ENCODE measurements around the gene ADGRE2. TPM values are rescaled to one million over a fixed set of nuclear protein-coding genes. Genes with fewer than 3 reads are reported as not detected.

Gene ADGRE2
- total RNA-seq, 3 donors from 2014 or later (not counting 1 experiment from before 2014, with no cell fraction given), result 6.1 to 37.0 (median 20.3) TPM

DNA sequence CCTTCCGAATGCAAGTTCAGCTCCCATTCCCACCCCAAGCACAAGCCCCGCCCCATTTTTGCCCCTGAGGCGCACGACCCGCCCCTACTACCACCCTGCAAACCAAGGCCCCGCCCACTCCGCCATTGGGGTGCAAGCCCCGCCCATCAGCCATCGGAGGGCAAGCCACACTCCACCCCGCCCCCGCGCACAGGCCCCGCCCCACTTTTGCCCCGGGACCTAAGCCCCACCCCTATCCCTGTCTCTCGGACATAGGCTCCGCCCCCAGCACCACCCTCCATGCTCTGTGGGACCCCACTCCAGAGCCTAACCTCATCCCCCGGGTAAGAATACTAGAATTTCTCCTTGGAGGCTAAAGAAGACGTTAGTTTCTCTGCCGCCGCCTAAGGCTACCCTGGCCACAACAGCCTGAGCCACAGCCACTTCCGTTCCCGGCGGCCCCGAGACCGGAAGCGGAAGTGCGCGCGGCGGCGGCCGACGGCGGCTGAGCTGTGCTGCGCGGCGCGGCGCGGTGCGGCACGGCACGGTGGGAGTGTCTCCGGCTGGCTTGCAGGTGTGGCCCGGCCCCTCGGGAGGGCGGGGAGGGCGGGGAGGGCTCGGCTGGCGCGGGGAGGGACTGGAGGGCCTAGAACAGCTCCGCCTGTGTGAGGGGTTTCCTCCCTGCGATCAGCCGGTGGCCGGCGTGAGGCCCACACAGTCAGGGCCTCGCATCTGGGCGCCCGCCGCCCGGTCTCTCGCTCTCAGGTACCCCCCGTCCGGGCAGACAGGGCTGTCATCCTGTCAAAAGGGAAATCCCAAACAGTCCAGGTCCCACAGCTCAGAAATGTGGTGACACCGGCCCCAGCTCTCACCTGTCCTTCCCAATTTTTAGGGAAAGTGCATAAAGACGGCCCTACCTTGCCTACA lies 88.5 kb downstream of the ADGRE2 start, which contains the start of gene ZNF333:
Gene ZNF333 (plus strand): TSS at position 451 of the 906 bp plus-strand sequence. CDS start 3,444 bp downstream, outside the sequence.
- WGBS (ENCODE audit: insufficient coverage), result under 1% methylated on average over 62 of the region's 66 CpGs
- DNase-seq, result peak; percentile 96 to 97

DNA sequence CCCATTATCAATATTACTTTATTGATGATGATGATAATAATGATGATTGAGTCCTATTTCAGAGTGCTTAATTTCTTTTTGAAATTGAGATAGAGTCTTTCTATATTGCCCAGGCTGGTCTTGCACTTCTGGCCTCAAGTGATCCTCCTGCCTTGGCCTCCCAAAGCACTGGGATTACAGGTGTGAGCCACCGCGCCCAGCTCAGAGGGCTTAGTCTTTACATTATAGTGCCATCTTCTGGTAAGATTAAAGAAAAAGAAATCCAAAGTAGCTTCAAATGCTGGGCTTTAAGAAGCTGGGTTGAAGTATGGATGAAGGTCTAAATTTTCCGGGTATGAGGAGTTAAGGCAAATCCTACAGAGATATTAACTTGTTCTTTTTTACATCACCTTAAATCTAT lies 91.9 kb downstream of the ADGRE2 start:
- WGBS (ENCODE audit: insufficient coverage), result 50% methylated on average over 2 of the region's 3 CpGs
- TF ChIP-seq, protein P1, sequence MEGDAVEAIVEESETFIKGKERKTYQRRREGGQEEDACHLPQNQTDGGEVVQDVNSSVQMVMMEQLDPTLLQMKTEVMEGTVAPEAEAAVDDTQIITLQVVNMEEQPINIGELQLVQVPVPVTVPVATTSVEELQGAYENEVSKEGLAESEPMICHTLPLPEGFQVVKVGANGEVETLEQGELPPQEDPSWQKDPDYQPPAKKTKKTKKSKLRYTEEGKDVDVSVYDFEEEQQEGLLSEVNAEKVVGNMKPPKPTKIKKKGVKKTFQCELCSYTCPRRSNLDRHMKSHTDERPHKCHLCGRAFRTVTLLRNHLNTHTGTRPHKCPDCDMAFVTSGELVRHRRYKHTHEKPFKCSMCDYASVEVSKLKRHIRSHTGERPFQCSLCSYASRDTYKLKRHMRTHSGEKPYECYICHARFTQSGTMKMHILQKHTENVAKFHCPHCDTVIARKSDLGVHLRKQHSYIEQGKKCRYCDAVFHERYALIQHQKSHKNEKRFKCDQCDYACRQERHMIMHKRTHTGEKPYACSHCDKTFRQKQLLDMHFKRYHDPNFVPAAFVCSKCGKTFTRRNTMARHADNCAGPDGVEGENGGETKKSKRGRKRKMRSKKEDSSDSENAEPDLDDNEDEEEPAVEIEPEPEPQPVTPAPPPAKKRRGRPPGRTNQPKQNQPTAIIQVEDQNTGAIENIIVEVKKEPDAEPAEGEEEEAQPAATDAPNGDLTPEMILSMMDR (IDR thresholded peaks at IDR 0.05), result peak; percentile 56
- H3K36me3 ChIP-seq (ENCODE audit: control insufficient read depth, insufficient read depth, low read length), result no peaks in the 10 kb centered on the region
- intact Hi-C loops (cut with micrococcal nuclease), result loop anchor here (1.0 kb wide), 1 partner anchor 112 kb away; no protein-coding TSS in a partner anchor
- H3K36me3 Mint-ChIP-seq, result no peaks in the 10 kb centered on the region
- H3K4me1 ChIP-seq (ENCODE audit: control insufficient read depth, insufficient read depth, low read length), result peaks cover 16% of the 10 kb centered on the region
- H3K27ac ChIP-seq (ENCODE audit: low read length), result no peak overlapping the region
- H3K27ac Mint-ChIP-seq, result no peak overlapping the region
- ATAC-seq, result no peak
- peaks cover 0 to 4% of the 10 kb centered on the region in 2 donors for H3K27me3 Mint-ChIP-seq (ENCODE audit: low read depth in 2 of 2)
- no peaks in the 10 kb centered on the region for H3K9me3 ChIP-seq (ENCODE audit: control insufficient read depth, insufficient read depth, low read length)
- H3K27me3 ChIP-seq (ENCODE audit: control insufficient read depth, insufficient read depth, low read length), result no peaks in the 10 kb centered on the region
- peaks cover 0 to 16% of the 10 kb centered on the region in 2 donors for H3K4me1 Mint-ChIP-seq
- peak in 1 of 2 donors; percentile 50 for DNase-seq
- H3K4me3 Mint-ChIP-seq, result no peak overlapping the region
- no peaks in the 10 kb centered on the region for H3K9me3 Mint-ChIP-seq
- no peak overlapping the region for H3K4me3 ChIP-seq (ENCODE audit: low read length)

More for the DNA sequence above, 88.5 kb downstream of the ADGRE2 start, which contains the start of gene ZNF333:
- Histone ChIP-seq H3K36me3 (ENCODE audit: control insufficient read depth, insufficient read depth, low read length) (peaks cover 4% of the 10 kb centered on the region), H3K27ac (ENCODE audit: low read length) (peak within 1 kb of the TSS; percentile 98), H3K9me3 (ENCODE audit: control insufficient read depth, insufficient read depth, low read length) (no peaks in the 10 kb centered on the region), H3K27me3 (ENCODE audit: control insufficient read depth, insufficient read depth, low read length) (no peaks in the 10 kb centered on the region), H3K4me1 (ENCODE audit: control insufficient read depth, insufficient read depth, low read length) (peaks cover 13% of the 10 kb centered on the region), H3K4me3 (ENCODE audit: low read length) (peak within 1 kb of the TSS; percentile 79)
- Mint-ChIP-seq H3K27me3 (ENCODE audit: low read depth in 2 of 2) (no peaks in the 10 kb centered on the region), H3K27ac (peak within 1 kb of the TSS; percentile 91 to 97), H3K9me3 (no peaks in the 10 kb centered on the region), H3K4me3 (peak within 1 kb of the TSS; percentile 91), H3K4me1 (peaks cover 6 to 26% of the 10 kb centered on the region in 2 donors), H3K36me3 (no peaks in the 10 kb centered on the region)
- TF ChIP-seq, protein P1 (IDR thresholded peaks at IDR 0.05), result no peak
- intact Hi-C loops (cut with micrococcal nuclease), result no loop called here
- peak; percentile 85 to 96 (median 90) for ATAC-seq

DNA sequence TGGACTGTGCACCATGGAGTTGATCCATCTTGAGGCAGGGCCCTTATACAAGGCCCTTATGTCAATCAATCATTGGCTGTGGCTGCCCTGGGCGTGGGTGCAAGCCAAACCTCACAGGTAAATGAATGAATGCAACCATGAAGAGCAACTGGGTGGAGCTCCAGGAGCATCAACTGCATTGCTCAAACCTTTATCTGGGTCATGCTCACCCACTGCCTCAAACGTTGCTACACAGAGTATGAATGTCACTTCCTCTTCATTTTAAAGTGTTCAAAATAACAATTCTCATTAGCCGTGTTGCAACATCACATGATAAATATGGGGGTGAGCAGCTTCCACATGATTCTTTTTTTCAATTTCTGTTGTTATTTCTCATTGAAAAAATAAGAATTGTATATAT lies 94.9 kb downstream of the ADGRE2 start:
- 26% methylated on average over 2 of the region's 3 CpGs for whole genome bisulfite sequencing (ENCODE audit: insufficient coverage)
- H3K27ac Mint-ChIP-seq, result no peak overlapping the region
- H3K9me3 Mint-ChIP-seq, result no peaks in the 10 kb centered on the region
- no peaks in the 10 kb centered on the region for H3K36me3 Mint-ChIP-seq
- Histone ChIP-seq H3K36me3 (ENCODE audit: control insufficient read depth, insufficient read depth, low read length) (no peaks in the 10 kb centered on the region), H3K4me3 (ENCODE audit: low read length) (no peak overlapping the region), H3K27ac (ENCODE audit: low read length) (no peak overlapping the region), H3K27me3 (ENCODE audit: control insufficient read depth, insufficient read depth, low read length) (no peaks in the 10 kb centered on the region), H3K4me1 (ENCODE audit: control insufficient read depth, insufficient read depth, low read length) (peaks cover 3% of the 10 kb centered on the region), H3K9me3 (ENCODE audit: control insufficient read depth, insufficient read depth, low read length) (no peaks in the 10 kb centered on the region)
- H3K4me1 Mint-ChIP-seq, result no peaks in the 10 kb centered on the region
- no peak overlapping the region for H3K4me3 Mint-ChIP-seq
- H3K27me3 Mint-ChIP-seq (ENCODE audit: low read depth in 2 of 2), result peaks cover 0 to 4% of the 10 kb centered on the region in 2 donors
- ATAC-seq (peak in 2 of 3 donors; percentile 49 to 81), DNase-seq (peak in 1 of 2 donors; percentile 36)
- intact Hi-C loops (cut with micrococcal nuclease), result no loop called here
- TF ChIP-seq, protein P1 (IDR thresholded peaks at IDR 0.05), result no peak

Other genes starting within 250 kb of the ADGRE2 start
- gene TECR, start 249.0 kb downstream of the ADGRE2 start, total RNA-seq, result 100 to 1,000 TPM; 123 to 158 (median 131) TPM
- gene NDUFB7, start 206.5 kb downstream of the ADGRE2 start, total RNA-seq, result 100 to 1,000 TPM in 2 of 3 donors, 10 to 100 TPM in 1; 97.1 to 120 (median 108) TPM
- gene CLEC17A, start 195.5 kb downstream of the ADGRE2 start, total RNA-seq, result 1 to 10 TPM in 1 of 3 donors, under 1 TPM in 2; 0.18 to 1.5 (median 0.45) TPM
- 1 to 10 TPM in 2 of 3 donors, under 1 TPM in 1; 0.59 to 9.1 (median 1.0) TPM for gene ADGRE3, start 103.7 kb downstream of the ADGRE2 start, total RNA-seq
- gene ZNF333, start 88.5 kb downstream of the ADGRE2 start, total RNA-seq, result 10 to 100 TPM; 25.9 to 37.9 (median 31.6) TPM
- not detected for gene OR7A5, start 56.6 kb upstream of the ADGRE2 start, total RNA-seq
- gene OR7C1, start 56.6 kb upstream of the ADGRE2 start, total RNA-seq, result not detected
- gene OR7A10, start 70.4 kb upstream of the ADGRE2 start, total RNA-seq, result not detected
- gene OR7A17, start 107.6 kb upstream of the ADGRE2 start, total RNA-seq, result not detected
- not detected for gene OR7C2, start 162.9 kb upstream of the ADGRE2 start, total RNA-seq
- not detected for gene SLC1A6, start 201.3 kb upstream of the ADGRE2 start, total RNA-seq

All from natural killer cell (primary cell).